NCI-H510A treated with DMSO at 0.1 percent for 48 hours (cell line): ENCODE data around the gene AP1M2.
"Not testable (repeated sequence)": the region's sequence is repeated elsewhere in the genome, so short reads cannot be mapped to it uniquely, and the experiment has no call there.

Experiments used
- DNase-seq: peaks from one replicate; lab custom pipeline; 2025; lab: John Stamatoyannopoulos, UW

The AP1M2 gene

DNA sequence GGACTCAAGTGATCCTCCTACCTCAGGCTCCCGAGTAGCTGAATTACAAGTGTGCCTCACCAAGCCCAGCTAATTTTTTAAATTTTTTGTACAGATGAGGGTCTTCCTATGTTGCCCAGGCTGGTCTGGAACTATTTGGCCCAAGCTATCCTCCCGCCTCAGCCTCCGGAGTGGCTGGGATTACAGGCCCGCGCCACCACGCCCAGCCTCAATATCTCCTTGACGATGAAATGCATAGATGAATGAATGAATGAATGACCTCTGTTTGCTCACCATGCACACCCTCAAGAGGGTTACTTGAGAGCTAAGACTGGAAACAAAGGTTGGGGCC lies 14.9 kb upstream of the AP1M2 start:
- DNase-seq = no peak

GRCh38 chr19:10600149-10600548 lies 13.0 kb upstream of the AP1M2 start:
- DNase-seq = no peak

GRCh38 chr19:10593820-10594637 lies 6.9 kb upstream of the AP1M2 start:
- no peak for DNase-seq

DNA sequence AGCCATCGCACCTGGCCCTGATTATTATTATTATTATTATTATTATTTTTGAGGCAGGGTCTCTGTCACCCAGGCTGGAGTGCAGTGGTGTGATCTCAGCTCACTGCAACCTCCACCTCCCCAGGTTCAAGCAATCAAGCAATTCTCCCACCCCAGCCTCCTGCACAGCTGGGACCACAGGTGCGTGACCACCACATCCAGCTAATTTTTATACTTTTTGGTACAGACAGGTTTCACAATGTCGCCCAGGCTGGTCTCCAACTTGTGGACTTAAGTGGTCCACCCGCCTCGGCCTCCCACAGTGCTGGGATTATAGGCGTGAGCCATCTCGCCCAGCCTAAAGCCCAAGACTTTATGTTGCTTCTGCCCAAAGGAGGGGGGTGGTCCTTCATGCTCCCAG lies 6.0 kb upstream of the AP1M2 start:
- no peak for DNase-seq

GRCh38 chr19:10587839-10588150 lies 683 bp upstream of the AP1M2 start:
- DNase-seq = no peak

GRCh38 chr19:10586396-10586795 lies 716 bp downstream of the AP1M2 start:
- DNase-seq = no peak

DNA sequence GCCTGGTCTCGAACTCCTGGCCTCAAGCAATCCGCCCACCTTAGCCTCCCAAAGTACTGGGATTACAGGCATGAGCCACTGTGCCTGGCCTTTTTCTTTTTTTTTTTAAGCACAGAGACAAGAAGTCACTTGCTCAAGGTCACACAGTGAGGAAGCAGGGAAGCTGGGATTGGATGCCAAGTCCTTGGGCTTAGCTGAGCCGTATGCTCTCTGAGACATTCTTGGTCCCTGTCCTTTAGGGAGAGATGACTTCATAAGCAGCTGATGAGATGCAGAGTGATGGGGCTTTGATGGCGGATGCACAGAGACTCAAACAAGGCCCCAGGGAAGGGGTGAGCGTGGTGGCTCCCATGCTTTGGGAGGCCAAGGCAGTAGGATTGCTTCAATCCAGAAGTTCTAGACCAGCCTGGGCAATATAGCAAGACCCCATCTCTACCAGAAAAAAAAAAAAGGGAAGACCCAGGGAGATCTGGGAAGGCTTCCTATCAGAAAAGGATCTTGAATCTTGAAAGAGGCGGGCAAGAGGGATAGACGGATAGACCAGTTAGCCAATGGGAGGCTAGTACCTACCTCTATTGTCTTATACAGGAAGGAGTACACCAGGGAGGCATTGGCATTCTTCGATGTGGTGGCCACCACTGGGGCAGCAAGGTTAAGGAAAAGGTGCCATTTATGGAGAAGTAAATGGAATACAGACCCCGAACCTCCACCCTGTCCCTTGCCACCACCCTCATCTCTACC lies 3.9 kb downstream of the AP1M2 start:
- DNase-seq = no peak

- no peak for DNase-seq
These were observed 5.0 kb downstream of the AP1M2 start for GRCh38 chr19:10582091-10582490.

GRCh38 chr19:10580979-10581631 lies 6.0 kb downstream of the AP1M2 start:
- DNase-seq = peak; percentile 85

- DNase-seq = no peak
These were observed 9.2 kb downstream of the AP1M2 start for GRCh38 chr19:10577951-10578350.

DNA sequence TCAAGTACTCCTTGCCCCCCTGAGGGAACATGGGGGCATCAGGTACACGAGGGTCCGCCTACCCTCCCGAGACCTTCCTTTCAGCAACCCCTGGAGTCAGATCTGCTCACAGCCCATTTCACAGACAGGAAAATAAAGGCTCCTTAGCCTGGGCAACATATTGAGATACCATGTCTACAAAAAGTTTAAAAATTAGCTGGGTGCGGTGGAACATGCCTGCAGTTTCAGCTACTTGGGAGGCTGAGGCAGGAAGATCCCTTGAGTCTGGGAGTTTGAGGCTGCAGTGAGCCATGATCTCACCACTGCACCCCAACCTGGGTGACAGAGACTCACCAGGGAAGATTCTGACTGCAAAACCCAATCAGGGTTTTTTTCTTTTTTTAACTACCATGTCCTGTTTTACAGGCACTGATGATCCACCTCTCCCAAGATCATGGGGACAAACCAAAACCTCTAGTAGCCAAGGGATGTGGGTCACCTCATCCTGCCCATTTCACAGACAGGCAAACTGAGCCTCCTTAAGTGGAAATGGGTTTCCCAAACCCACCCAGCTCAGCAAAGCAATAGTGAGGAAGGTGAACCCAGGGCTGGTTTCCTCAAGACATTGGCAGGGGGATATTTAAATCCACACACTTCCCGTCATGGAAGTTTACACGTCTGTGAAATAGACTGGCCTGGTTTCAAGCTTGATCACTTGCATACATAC lies 11.9 kb downstream of the AP1M2 start:
- DNase-seq = no peak

DNA sequence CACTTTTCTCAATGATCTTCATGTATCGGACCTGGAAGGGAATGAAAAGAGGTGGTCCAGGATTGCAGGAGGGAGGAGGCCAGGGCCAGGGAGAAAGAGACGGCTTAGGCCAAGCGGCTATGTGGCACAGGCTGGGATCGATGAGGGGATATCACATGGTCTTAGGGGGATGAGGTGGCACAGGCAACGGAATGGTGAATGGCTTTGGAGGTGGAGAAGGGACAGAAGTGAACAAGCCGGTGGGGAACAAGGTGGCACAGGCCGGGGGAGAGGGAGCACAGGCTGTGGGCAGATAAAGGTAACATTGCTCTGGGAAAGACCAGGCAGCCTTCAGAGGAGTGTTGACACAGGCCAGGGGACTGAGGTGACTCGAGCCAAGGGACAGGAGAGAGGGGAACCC lies 12.7 kb downstream of the AP1M2 start:
- no peak for DNase-seq

GRCh38 chr19:10573793-10574192 lies 13.3 kb downstream of the AP1M2 start:
- not testable (repeated sequence) for DNase-seq

DNA sequence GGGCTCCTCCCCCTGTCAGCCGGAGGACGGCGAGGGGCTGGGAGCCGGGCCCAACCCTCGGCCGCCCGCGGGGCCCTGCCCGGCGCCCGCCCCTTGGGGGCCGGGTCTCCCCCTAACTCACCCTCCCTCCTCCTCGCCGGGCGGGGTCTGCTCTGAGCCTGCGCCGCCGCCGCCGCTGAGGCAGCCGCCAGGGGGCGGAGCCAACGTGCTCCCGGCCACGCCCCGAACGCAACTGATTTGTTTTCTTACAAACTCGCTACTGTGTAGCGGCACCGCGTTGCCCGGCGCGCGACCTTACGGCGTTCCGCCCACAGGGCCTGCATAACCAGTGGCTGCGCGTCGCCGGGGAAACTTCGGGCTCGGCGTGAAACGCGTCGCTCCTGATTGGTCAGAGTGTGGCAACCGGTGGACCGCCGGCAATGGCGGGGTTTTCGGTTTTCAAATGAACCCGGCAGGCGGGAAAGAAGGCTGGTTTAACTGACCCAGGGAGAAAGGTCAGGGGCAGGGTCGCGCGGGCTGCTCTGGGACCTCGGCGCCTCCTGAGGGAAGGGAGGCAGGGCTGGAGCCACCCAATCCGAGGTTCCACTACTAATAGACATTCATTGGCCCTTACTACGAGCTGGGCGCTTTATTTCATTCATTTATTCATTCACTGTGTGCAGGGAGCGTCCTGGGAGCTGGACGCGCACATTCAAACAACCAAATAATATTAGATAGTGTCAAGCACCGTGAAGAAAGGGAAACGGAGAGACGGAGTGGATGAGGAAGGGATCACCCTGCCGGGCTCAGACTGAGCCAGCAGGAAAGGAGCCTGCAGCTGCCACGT lies 18.1 kb downstream of the AP1M2 start, which contains the start of gene CDKN2D:
Gene CDKN2D, minus strand, starts transcription at position 154 of the 826 bp plus-strand sequence. CDS start 326 bp downstream, outside the sequence.
- DNase-seq = peak; percentile 97

DNA sequence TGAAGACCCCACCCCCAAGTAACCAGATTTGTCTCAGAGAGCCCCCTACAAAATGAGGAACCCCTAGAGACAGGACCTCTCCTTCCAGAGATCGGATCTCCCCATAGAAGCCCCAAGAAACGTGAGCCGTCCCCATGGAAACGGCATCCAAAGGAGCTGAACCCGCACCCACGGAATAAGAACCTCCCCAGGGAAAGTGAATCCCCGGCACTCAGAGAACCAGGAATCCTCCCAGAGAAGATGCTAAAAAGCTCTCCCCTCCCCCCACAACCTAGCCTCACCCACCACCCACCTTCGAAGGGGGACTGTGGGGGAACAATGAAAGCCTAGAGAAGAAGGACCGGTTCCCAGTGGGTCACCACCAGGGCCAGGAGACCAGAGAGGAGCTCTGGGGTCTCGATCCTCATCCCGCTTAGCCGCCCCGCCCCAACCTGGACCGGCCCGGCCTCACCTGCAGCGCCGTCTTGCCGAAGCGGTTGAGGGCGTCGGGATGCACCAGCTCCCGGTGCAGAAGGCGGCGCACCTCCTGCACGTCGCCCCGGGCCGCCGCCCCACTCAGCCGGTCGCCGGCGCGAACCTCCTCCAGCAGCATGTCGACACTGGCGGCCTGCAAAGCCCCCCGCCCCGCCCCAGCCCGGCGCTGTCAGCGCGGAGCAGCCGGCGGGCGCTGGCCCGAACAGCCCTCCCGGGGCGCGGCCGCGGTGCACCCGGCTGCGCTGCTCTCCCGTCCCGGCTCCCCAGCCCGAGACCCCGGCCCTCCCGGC lies 18.9 kb downstream of the AP1M2 start:
- peak; percentile 32 for DNase-seq

GRCh38 chr19:10567656-10568055 lies 19.5 kb downstream of the AP1M2 start:
- no peak for DNase-seq

DNA sequence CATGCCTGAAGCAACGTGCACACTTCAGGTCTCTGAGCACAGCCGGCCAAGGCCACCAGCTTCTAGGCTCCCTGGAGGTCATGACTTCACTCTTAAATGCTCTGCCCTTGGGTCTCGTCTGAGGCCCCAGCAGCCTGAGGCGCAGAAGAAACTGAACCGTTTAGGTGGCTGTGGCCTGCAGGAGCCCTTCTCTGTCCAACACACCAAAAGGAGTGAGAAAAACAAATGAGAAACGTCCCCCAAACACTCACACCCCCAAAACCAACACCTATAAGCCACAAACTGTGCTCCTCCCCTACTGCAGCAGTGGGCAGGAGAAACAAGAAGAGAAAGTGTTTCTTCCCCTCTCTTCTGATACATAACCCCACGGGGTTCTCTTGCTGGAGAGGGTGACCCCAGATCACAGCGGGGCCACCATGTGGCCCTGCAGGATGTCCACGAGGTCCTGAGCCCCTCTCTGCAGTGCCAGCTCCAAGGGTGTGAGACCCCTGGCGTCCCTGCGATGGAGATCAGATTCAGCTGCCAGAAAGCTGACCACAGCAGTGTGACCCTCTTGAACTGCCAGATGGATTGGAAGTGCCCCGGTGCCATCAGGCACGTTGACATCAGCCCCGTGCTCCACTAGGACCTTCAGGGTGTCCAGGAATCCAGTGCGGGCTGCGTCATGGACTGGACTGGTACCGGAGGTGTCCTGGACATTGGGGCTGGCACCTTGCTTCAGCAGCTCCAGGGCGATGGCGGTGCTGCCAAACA lies 20.3 kb downstream of the AP1M2 start:
- no peak for DNase-seq

DNA sequence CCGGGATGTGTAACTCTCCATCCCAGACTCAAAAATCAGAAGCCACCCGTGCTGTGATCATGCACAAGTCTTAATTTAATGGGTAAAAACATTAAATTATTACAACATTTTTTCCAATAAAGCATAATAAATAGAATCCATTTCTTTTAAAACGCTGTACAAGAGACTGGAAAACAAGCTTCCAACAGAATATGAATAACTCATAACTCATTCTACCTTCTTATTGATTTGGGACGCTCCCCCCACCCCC lies 20.8 kb downstream of the AP1M2 start:
- DNase-seq = no peak

DNA sequence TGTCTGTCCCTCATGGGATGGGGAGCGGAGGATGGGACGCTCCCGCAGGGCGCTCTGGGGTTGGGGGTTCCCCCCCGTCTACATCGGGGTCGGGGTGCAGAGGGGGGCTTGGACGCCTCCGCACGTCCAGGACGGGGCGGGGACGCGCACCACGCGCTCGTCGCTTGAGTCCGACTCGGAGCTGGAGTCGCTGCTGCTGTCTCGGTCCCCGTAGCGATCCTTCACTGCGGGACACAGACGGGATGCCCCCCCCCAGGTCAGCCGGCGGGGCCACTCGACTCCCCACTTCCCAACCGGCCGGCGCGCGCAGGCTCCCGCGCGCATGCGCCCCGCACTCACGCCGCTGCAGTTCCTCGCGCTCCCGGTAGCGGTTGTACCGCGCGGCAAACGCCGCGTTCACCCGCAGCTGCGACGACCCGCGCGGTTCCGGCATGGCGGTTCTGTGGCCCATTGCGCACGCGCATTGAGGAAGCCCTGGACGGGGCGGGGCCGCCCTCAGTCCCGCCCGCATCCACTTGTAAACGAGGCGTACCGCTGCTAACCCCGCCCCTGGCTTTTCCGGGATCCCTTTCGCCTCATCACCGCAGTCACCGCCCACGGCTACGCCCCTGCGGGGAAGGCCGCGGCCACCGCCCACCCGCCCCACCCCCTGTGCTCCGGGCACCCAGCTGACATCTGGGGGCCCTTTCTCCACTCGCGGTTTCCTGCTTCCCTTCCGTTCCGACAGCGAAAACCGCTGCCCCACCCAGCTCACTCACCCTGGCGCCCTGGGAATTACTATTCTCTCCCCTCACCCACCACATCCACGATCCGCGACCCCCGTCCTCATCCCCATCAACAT lies 21.3 kb downstream of the AP1M2 start, which contains the start of gene KRI1:
Gene KRI1, minus strand, starts transcription at position 444 of the 841 bp plus-strand sequence. Its CDS starts 11 bp downstream, at position 433.
- DNase-seq = peak; percentile 97
